Left lung (tissue), 10 donors: ENCODE data around the gene CASK. TPM values are rescaled to one million over a fixed set of nuclear protein-coding genes. Genes with fewer than 3 reads are reported as not detected.

ENCODE experiments used
- ATAC-seq: fragments of 200-7000 bp; cut with Tn5 transposase; one replicate; pipeline ENCODE4 v1.9.1; 2020; ENCODE audit warnings: moderate library complexity
- DNase-seq, 4 donors: peaks; one replicate each; pipeline ENCODE4 v3.0.0-alpha.2; 2013 to 2020
- H3K27ac ChIP-seq, 2 donors: fragments of 200-600 bp; sonication (generic) in 1 of 2; one replicate each; pipeline versions ENCODE4 v1.5.0 to v1.8.0; 2020 to 2021
- H3K27me3 ChIP-seq, 2 donors: fragments of 200-600 bp; sonication (generic) in 1 of 2; one replicate each; pipeline versions ENCODE4 v1.5.0 to v1.8.0; 2020 to 2021
- H3K36me3 ChIP-seq, 2 donors: fragments of 200-600 bp; sonication (generic) in 1 of 2; one replicate each; pipeline versions ENCODE4 v1.5.0 to v1.8.0; 2020 to 2021
- H3K4me1 ChIP-seq, 2 donors: fragments of 200-600 bp; one replicate each; pipeline ENCODE4 v1.8.0; 2021
- H3K4me3 ChIP-seq, 2 donors: fragments of 200-600 bp; sonication (generic) in 1 of 2; one replicate each; pipeline versions ENCODE4 v1.5.0 to v1.8.0; 2020 to 2021; ENCODE audit warnings: mild to moderate bottlenecking in 1 of 2
- H3K9me3 ChIP-seq, 2 donors: fragments of 200-600 bp; sonication (generic) in 1 of 2; one replicate each; pipeline versions ENCODE4 v1.5.0 to v1.8.0; 2020 to 2021
- intact Hi-C, 2 donors: fragments of 100-400 bp; cut with DNase I; formaldehyde crosslinking; loops; one replicate each; pipeline versions ENCODE4 v1.11.2 to v1.14.2; 2022
- polyA plus RNA-seq, 6 donors: library from polyadenylated mRNA; unstranded; fragments of 120-200 nt; gene quantifications; one replicate each; pipeline ENCODE4 v1.2.1, GENCODE V29; 2013; ENCODE audit not compliant: insufficient read length in 6 of 6
- total RNA-seq, 2 donors: library from RNA; stranded (reverse); fragmentation: NEBNext Ultra II Directional; extraction: Animal tissue kit (Norgen Biotek cat#: 25700); gene quantifications; one replicate each; pipeline ENCODE4 v1.2.1, GENCODE V29; 2021
- TF ChIP-seq, protein P1 (sequence below), 2 donors: fragments of 200-600 bp; sonication (generic) in 1 of 2; IDR thresholded peaks; one replicate each; pipeline versions ENCODE4 v1.5.0 to v1.8.0; 2021; ENCODE audit warnings: antibody characterized with exemption in 2 of 2
- donor health status: DM: no; HTN: yes; CAD: no.
- donor health status: DM: no; HTN: no; CAD: no.

The CASK gene
- total and polyA plus RNA-seq, 8 donors = 48.2 to 70.7 (median 56.9) TPM

- Histone ChIP-seq H3K36me3 (no peaks in the 10 kb centered on the region), H3K4me3 (no peak overlapping the region), H3K27me3 (no peaks in the 10 kb centered on the region), H3K27ac (no peak overlapping the region), H3K9me3 (no peaks in the 10 kb centered on the region), H3K4me1 (no peaks in the 10 kb centered on the region)
- TF ChIP-seq, protein P1, sequence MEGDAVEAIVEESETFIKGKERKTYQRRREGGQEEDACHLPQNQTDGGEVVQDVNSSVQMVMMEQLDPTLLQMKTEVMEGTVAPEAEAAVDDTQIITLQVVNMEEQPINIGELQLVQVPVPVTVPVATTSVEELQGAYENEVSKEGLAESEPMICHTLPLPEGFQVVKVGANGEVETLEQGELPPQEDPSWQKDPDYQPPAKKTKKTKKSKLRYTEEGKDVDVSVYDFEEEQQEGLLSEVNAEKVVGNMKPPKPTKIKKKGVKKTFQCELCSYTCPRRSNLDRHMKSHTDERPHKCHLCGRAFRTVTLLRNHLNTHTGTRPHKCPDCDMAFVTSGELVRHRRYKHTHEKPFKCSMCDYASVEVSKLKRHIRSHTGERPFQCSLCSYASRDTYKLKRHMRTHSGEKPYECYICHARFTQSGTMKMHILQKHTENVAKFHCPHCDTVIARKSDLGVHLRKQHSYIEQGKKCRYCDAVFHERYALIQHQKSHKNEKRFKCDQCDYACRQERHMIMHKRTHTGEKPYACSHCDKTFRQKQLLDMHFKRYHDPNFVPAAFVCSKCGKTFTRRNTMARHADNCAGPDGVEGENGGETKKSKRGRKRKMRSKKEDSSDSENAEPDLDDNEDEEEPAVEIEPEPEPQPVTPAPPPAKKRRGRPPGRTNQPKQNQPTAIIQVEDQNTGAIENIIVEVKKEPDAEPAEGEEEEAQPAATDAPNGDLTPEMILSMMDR (IDR thresholded peaks at IDR 0.05) = no peak
- intact Hi-C loops = no loop called here
- DNase-seq = no peak
- ATAC-seq = no peak
Observed at GRCh38 chrX:41808047-41808446, 115.3 kb downstream of the CASK start.

DNA sequence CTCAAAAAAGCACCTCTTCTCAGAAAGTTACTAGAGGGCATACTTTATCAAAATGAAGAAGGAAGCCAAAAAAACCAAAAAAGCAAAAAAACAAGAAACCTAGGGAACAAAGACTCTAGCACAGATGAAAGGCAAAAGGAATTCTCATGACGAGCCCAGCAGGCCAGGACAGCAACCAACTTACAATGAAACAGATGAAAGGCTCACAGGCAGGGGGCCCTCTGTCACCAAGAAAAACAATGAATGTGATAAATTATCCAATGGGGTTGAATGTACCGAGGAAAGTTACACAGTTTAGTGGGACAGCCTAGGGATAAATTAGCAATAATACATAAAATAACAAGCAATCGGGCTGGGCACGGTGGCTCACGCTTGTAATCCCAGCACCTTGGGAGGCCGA is 120.4 kb downstream of the CASK start:
- TF ChIP-seq, protein P1 (IDR thresholded peaks at IDR 0.05) = no peak
- Histone ChIP-seq H3K4me1 (no peaks in the 10 kb centered on the region), H3K36me3 (no peaks in the 10 kb centered on the region), H3K4me3 (no peak overlapping the region), H3K27me3 (peaks cover 0 to 2% of the 10 kb centered on the region in 2 donors), H3K27ac (no peak overlapping the region), H3K9me3 (no peaks in the 10 kb centered on the region)
- intact Hi-C loops = no loop called here
- ATAC-seq (no peak), DNase-seq (no peak)

DNA sequence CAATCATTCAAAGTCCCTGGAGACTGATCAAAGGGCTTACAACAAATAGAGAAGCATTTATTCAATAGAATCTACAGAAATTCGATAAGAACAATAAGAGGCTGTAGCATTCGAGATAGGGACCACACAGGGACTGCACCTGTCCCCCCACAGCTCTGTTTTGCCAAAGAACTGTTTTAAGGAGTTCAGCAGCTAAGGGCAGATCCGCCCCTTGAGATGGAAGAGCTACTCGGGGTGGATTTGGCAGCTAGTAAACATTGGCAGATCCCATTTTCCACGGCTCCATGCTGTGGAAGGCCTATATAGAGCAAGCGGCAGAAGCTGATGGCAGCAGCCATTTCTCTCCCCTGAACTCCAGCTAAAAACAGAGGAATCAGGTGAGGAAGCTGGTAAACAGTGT is 123.7 kb downstream of the CASK start:
- TF ChIP-seq, protein P1 (IDR thresholded peaks at IDR 0.05) = no peak
- Histone ChIP-seq H3K27me3 (peaks cover 0 to 6% of the 10 kb centered on the region in 2 donors), H3K9me3 (no peaks in the 10 kb centered on the region), H3K36me3 (no peaks in the 10 kb centered on the region), H3K4me3 (no peak overlapping the region), H3K27ac (no peak overlapping the region), H3K4me1 (no peaks in the 10 kb centered on the region)
- intact Hi-C loops = no loop called here
- ATAC-seq (no peak), DNase-seq (no peak)

- DNase-seq = no peak
- H3K4me3 ChIP-seq = no peak overlapping the region
- H3K27ac ChIP-seq = no peak overlapping the region
- no peaks in the 10 kb centered on the region for H3K9me3 ChIP-seq
- H3K27me3 ChIP-seq = peaks cover 0 to 6% of the 10 kb centered on the region in 2 donors
- ATAC-seq = no peak
- intact Hi-C loops = no loop called here
- TF ChIP-seq, protein P1 (IDR thresholded peaks at IDR 0.05) = no peak
- H3K36me3 ChIP-seq = no peaks in the 10 kb centered on the region
- H3K4me1 ChIP-seq = no peaks in the 10 kb centered on the region
Observed at GRCh38 chrX:41796577-41796976, 126.8 kb downstream of the CASK start.

DNA sequence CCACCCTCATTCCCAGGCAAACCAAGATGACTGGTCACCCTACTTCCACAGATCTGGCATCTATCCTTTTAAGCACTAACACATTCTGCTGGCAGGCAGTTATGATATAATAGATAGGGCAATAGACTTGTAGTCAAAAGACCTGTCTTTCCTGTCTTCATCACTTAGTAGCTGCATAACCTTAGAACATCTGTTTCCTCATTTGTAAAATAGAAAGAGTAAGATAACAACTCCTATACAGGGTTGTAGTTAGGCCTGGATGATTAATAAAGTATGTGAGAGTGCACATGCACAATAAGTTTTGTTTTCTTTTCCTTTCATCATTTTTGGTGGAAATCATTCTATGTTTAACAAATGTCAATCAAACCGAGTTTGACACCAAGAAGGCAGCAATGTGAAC is 127.3 kb downstream of the CASK start:
- intact Hi-C loops = no loop called here
- Histone ChIP-seq H3K9me3 (no peaks in the 10 kb centered on the region), H3K4me3 (no peak overlapping the region), H3K27me3 (peaks cover 0 to 6% of the 10 kb centered on the region in 2 donors), H3K36me3 (no peaks in the 10 kb centered on the region), H3K27ac (no peak overlapping the region), H3K4me1 (no peaks in the 10 kb centered on the region)
- ATAC-seq (no peak), DNase-seq (no peak)
- TF ChIP-seq, protein P1 (IDR thresholded peaks at IDR 0.05) = no peak
